Activated CD8-positive, alpha-beta T cell treated with anti-CD3 and anti-CD28 coated beads for 36 hours (primary cell): Measurements from ENCODE around the gene BTBD17. TPM values are rescaled to one million over a fixed set of nuclear protein-coding genes. Genes with fewer than 3 reads are reported as not detected.

Experiments
- ATAC-seq: fragments of 200-7000 bp; cut with Tn5 transposase; one replicate; pipeline ENCODE4 v1.10.0; 2021; ENCODE audit warnings: mild to moderate bottlenecking, moderate library complexity
- CTCF ChIA-PET: fragments of 350-600 bp; sonication (Branson Sonifier 250); formaldehyde crosslinking; loops from one replicate; lab custom pipeline; 2021; ENCODE audit warnings: antibody characterized with exemption; lab: Charles Lee
- POLR2A ChIA-PET: fragments of 350-600 bp; sonication (Branson Sonifier 250); formaldehyde crosslinking; loops from one replicate; lab custom pipeline; 2021; ENCODE audit warnings: antibody characterized with exemption; lab: Charles Lee
- DNase-seq: peaks from one replicate; pipeline ENCODE4 v3.0.0-alpha.2; 2020
- H3K27ac Mint-ChIP-seq: one replicate; pipeline ENCODE4 v1.8.0; 2021; ENCODE audit warnings: mild to moderate bottlenecking, mixed read lengths
- H3K27me3 Mint-ChIP-seq: one replicate; pipeline ENCODE4 v1.8.0; 2021; ENCODE audit warnings: mixed read lengths
- H3K36me3 Mint-ChIP-seq: one replicate; pipeline ENCODE4 v1.8.0; 2021; ENCODE audit warnings: low read depth, mixed read lengths
- H3K4me1 Mint-ChIP-seq: one replicate; pipeline ENCODE4 v1.8.0; 2021; ENCODE audit warnings: low read depth, mixed read lengths
- H3K4me3 Mint-ChIP-seq: one replicate; pipeline ENCODE4 v1.8.0; 2021; ENCODE audit warnings: mild to moderate bottlenecking, moderate library complexity, mixed read lengths
- H3K9me3 Mint-ChIP-seq: one replicate; pipeline ENCODE4 v1.8.0; 2021; ENCODE audit warnings: mixed read lengths
- intact Hi-C: fragments of 100-400 bp; cut with micrococcal nuclease; formaldehyde crosslinking; loops from one replicate; pipeline ENCODE4 v1.10.0; 2022
- total RNA-seq, 2 experiments: library from RNA; stranded (reverse); gene quantifications; one replicate each; pipeline ENCODE4 v1.2.3, GENCODE V29; 2021
- TF ChIP-seq, protein P1 (sequence below): fragments of 200-600 bp; IDR thresholded peaks from one replicate; pipeline ENCODE4 v1.8.0; 2022; ENCODE audit warnings: antibody characterized with exemption, mild to moderate bottlenecking

BTBD17 gene
- total RNA-seq, 2 experiments from 2014 or later: not detected

DNA sequence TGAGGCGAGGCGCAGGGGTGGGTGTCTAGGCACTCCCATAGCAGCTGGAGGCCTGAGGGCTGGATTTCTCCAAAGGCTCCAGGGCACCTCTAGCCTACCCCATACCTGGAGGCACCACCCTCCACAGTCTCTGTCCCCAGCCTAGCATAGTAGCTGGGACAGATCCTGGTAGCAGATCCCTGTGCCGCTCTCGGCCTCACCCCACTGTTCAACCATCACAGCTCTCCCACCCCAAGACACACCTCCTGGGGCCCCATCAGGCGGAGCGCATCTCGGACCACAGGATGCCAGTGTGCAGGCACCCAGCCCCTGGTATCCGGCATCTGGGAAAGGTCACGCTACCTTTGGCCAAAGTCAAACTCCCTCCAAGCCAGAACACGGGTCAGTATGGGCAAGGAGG, 7.1 kb downstream of the BTBD17 start:
- ChIA-PET POLR2A (interaction anchor here (1.8 kb wide), 1 partner anchor 20 kb away, joined by 4 read pairs; no protein-coding TSS in a partner anchor), CTCF (interaction anchor here (0.8 to 6.4 kb wide), 3 partner anchors 14 to 155 kb away, joined by 3 to 58 read pairs (median 3); partner anchors contain the start of gene GPR142)
- TF ChIP-seq, protein P1, sequence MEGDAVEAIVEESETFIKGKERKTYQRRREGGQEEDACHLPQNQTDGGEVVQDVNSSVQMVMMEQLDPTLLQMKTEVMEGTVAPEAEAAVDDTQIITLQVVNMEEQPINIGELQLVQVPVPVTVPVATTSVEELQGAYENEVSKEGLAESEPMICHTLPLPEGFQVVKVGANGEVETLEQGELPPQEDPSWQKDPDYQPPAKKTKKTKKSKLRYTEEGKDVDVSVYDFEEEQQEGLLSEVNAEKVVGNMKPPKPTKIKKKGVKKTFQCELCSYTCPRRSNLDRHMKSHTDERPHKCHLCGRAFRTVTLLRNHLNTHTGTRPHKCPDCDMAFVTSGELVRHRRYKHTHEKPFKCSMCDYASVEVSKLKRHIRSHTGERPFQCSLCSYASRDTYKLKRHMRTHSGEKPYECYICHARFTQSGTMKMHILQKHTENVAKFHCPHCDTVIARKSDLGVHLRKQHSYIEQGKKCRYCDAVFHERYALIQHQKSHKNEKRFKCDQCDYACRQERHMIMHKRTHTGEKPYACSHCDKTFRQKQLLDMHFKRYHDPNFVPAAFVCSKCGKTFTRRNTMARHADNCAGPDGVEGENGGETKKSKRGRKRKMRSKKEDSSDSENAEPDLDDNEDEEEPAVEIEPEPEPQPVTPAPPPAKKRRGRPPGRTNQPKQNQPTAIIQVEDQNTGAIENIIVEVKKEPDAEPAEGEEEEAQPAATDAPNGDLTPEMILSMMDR: no peak

DNA sequence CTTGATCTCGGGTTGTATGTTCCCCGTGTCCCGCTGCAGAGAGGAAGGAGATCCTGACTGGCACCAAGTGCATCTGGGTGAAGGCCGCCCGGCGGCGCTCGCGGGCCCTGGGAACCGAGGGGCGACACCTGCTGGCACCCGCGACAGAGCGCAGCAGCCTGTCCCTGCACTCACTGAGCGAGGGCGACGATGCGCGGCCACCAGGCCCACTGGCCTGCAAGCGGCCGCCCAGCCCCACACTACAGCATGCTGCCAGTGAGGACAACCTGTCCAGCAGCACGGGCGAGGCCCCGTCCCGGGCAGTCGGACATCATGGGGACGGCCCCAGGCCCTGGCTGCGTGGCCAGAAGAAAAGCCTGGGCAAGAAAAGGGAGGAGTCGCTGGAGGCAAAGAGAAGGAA, 7.5 kb downstream of the BTBD17 start:
- Mint-ChIP-seq H3K4me1 (peaks cover 6% of the 10 kb centered on the region), H3K36me3 (no peaks in the 10 kb centered on the region), H3K9me3 (no peaks in the 10 kb centered on the region), H3K4me3 (no peak overlapping the region), H3K27ac (no peak overlapping the region), H3K27me3 (peaks cover 55% of the 10 kb centered on the region)
- ChIA-PET CTCF (interaction anchor here (0.8 to 6.4 kb wide), 4 partner anchors 14 to 154 kb away, joined by 3 to 58 read pairs (median 18); partner anchors contain the start of gene GPR142), POLR2A (no interaction called here)
- DNase-seq (peak; percentile 83), ATAC-seq (peak; percentile 91)
- TF ChIP-seq, protein P1: peak; percentile 94
- intact Hi-C loops: loop anchor here (5.0 to 10.0 kb wide), 2 partner anchors 52 to 139 kb away; partner anchors contain the start of gene TTYH2

More for the DNA sequence above, 7.1 kb downstream of the BTBD17 start:
- intact Hi-C loops: loop anchor here (5.0 to 10.0 kb wide), 2 partner anchors 52 to 140 kb away; partner anchors contain the start of gene TTYH2
- DNase-seq (no peak), ATAC-seq (no peak)
- Mint-ChIP-seq H3K36me3 (no peaks in the 10 kb centered on the region), H3K9me3 (no peaks in the 10 kb centered on the region), H3K27me3 (peaks cover 58% of the 10 kb centered on the region), H3K4me1 (peaks cover 6% of the 10 kb centered on the region), H3K4me3 (no peak overlapping the region), H3K27ac (no peak overlapping the region)

DNA sequence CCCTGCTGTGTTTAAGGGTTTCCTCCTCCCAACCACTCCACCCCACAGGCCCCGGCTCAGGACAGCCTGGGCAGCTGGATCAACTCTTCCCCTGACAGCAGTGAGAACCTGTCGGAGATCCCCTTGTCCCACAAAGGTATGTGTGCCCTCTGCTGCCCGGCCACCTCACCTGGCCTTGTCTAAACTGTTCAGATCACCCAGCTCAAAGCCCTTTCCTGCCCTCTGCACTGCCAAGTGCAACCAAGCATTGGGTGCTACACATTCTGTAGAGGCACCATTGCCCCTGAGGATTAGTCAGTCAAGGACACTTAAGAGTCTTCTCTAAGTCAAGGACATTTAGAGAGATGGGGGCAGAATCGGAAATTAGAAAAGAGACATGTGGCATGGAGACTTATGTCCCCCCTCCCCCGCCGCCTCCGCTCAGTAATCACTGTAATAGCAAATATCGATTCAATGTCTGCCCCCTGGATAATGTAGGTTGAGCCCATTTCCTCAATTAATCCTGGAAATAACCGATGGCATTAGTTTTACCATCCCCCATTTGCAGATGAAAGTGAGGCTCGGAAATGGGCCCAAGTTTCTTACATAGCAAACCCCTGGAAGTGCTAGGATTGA, 8.1 kb downstream of the BTBD17 start:
- Mint-ChIP-seq H3K27ac (no peak overlapping the region), H3K9me3 (no peaks in the 10 kb centered on the region), H3K27me3 (peaks cover 51% of the 10 kb centered on the region), H3K4me1 (peaks cover 6% of the 10 kb centered on the region), H3K4me3 (no peak overlapping the region), H3K36me3 (no peaks in the 10 kb centered on the region)
- ATAC-seq (no peak), DNase-seq (no peak)
- TF ChIP-seq, protein P1: no peak
- ChIA-PET POLR2A (no interaction called here), CTCF (interaction anchor here (0.7 to 2.6 kb wide), 8 partner anchors 10 to 134 kb away, joined by 3 to 34 read pairs (median 6); partner anchors contain the start of gene GPR142)
- intact Hi-C loops: loop anchor here (5.0 to 10.0 kb wide), 2 partner anchors 51 to 139 kb away; partner anchors contain the start of gene TTYH2

DNA sequence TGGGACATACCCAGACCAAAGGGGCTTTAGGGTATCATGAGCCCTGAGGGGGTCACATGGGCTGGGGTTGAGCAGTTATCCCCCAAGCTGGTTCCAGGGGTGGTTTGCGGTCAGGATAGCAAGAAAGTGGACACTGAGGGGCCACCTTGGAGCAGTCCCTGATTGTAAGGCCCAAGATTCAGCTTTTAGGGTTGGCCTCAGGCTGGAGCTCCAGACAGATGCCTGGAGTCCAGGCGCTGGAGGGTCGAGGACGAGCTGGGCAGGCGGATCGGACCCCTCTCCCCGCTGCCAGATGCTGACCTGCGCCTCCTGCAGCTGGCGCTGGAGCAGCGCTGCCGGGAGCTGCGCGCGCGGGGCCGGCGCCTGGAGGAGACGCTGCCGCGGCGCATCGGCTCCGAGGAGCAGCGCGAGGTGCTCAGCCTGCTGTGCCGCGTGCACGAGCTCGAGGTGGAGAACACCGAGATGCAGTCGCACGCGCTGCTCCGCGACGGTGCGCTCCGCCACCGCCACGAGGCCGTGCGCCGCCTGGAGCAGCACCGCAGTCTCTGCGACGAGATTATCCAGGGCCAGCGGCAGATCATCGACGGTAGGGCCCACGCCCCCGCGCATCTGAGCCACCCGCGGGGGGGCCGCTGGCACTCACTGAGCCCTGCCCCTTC, 10.0 kb downstream of the BTBD17 start:
- intact Hi-C loops: loop anchor here (5.0 to 10.0 kb wide), 2 partner anchors 49 to 137 kb away; partner anchors contain the start of gene TTYH2
- ATAC-seq: peak; percentile 32
- DNase-seq: peak; percentile 11
- ChIA-PET CTCF (interaction anchor here (1.0 to 2.6 kb wide), 6 partner anchors 12 to 99 kb away, joined by 3 to 34 read pairs (median 8); partner anchors contain the start of gene GPR142), POLR2A (no interaction called here)
- TF ChIP-seq, protein P1: no peak
- H3K4me3 Mint-ChIP-seq: no peak overlapping the region
- no peaks in the 10 kb centered on the region for H3K9me3 Mint-ChIP-seq
- H3K27me3 Mint-ChIP-seq: peaks cover 46% of the 10 kb centered on the region
- H3K4me1 Mint-ChIP-seq: peaks cover 6% of the 10 kb centered on the region
- H3K36me3 Mint-ChIP-seq: no peaks in the 10 kb centered on the region
- no peak overlapping the region for H3K27ac Mint-ChIP-seq
